Peyer's patch (tissue), 4 donors: Measurements from ENCODE around the gene SEC14L2.

ENCODE experiments used
- POLR2A ChIP-seq, 2 donors: fragments of 450-650 bp; IDR thresholded peaks; one replicate each; pipeline ENCODE4 v1.5.1; 2017; ENCODE audit warnings: antibody characterized with exemption in 2 of 2, mild to moderate bottlenecking in 2 of 2, moderate library complexity in 2 of 2
- TF ChIP-seq, protein P1 (sequence below), 6 experiments: fragments of 450-650 bp in 4 of 6; fragments of 200-600 bp in 2 of 6; sonication (generic) in 1 of 6; IDR thresholded peaks; one replicate each; pipeline ENCODE4 v1.5.1; 2017 to 2019; ENCODE audit warnings: antibody characterized with exemption in 6 of 6, mild to moderate bottlenecking in 3 of 6, moderate library complexity in 1 of 6

DNA sequence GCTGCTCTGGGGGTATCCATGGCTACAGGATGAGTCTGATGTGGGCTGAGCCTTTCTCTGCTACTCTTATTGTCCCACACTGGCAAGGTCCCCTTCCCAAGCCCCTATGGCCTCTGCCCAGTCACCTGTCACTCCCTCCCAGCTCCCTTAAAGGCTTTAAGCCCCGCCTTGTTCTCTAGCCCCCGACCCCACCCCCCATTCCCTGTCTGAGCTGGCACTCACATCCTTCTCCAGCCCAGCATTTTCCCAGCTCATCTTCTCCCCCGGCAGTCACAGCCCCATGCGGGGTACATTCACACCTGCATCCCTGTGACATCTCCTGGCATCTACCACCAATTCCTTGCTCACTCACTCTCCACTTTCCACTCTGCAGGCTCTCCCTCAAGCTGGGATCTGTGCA, 33.1 kb downstream of the SEC14L2 start:
- TF ChIP-seq, protein P1, sequence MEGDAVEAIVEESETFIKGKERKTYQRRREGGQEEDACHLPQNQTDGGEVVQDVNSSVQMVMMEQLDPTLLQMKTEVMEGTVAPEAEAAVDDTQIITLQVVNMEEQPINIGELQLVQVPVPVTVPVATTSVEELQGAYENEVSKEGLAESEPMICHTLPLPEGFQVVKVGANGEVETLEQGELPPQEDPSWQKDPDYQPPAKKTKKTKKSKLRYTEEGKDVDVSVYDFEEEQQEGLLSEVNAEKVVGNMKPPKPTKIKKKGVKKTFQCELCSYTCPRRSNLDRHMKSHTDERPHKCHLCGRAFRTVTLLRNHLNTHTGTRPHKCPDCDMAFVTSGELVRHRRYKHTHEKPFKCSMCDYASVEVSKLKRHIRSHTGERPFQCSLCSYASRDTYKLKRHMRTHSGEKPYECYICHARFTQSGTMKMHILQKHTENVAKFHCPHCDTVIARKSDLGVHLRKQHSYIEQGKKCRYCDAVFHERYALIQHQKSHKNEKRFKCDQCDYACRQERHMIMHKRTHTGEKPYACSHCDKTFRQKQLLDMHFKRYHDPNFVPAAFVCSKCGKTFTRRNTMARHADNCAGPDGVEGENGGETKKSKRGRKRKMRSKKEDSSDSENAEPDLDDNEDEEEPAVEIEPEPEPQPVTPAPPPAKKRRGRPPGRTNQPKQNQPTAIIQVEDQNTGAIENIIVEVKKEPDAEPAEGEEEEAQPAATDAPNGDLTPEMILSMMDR (IDR thresholded peaks at IDR 0.05) = no peak
- no peak for TF ChIP-seq POLR2A (IDR thresholded peaks at IDR 0.05)
